ENCODE measurements around the gene MAEA.

GRCh38 chr4:1274871-1275270 lies 14.8 kb upstream of the MAEA start:
- no peak for TF ChIP-seq CTCF (conservative IDR thresholded peaks at IDR 0.05; ENCODE audit: low read depth in 2 of 2)
- no peak for TF ChIP-seq POLR2AphosphoS5 (IDR thresholded peaks at IDR 0.05; ENCODE audit: low read depth)
- no peak for TF ChIP-seq EZH2 (IDR thresholded peaks at IDR 0.05; ENCODE audit: low read depth, unreplicated experiment)
- TF ChIP-seq ZNF331 (CRISPR knock-in tag; IDR thresholded peaks at IDR 0.05; ENCODE audit: low read depth), result no peak
- TF ChIP-seq, protein P1, sequence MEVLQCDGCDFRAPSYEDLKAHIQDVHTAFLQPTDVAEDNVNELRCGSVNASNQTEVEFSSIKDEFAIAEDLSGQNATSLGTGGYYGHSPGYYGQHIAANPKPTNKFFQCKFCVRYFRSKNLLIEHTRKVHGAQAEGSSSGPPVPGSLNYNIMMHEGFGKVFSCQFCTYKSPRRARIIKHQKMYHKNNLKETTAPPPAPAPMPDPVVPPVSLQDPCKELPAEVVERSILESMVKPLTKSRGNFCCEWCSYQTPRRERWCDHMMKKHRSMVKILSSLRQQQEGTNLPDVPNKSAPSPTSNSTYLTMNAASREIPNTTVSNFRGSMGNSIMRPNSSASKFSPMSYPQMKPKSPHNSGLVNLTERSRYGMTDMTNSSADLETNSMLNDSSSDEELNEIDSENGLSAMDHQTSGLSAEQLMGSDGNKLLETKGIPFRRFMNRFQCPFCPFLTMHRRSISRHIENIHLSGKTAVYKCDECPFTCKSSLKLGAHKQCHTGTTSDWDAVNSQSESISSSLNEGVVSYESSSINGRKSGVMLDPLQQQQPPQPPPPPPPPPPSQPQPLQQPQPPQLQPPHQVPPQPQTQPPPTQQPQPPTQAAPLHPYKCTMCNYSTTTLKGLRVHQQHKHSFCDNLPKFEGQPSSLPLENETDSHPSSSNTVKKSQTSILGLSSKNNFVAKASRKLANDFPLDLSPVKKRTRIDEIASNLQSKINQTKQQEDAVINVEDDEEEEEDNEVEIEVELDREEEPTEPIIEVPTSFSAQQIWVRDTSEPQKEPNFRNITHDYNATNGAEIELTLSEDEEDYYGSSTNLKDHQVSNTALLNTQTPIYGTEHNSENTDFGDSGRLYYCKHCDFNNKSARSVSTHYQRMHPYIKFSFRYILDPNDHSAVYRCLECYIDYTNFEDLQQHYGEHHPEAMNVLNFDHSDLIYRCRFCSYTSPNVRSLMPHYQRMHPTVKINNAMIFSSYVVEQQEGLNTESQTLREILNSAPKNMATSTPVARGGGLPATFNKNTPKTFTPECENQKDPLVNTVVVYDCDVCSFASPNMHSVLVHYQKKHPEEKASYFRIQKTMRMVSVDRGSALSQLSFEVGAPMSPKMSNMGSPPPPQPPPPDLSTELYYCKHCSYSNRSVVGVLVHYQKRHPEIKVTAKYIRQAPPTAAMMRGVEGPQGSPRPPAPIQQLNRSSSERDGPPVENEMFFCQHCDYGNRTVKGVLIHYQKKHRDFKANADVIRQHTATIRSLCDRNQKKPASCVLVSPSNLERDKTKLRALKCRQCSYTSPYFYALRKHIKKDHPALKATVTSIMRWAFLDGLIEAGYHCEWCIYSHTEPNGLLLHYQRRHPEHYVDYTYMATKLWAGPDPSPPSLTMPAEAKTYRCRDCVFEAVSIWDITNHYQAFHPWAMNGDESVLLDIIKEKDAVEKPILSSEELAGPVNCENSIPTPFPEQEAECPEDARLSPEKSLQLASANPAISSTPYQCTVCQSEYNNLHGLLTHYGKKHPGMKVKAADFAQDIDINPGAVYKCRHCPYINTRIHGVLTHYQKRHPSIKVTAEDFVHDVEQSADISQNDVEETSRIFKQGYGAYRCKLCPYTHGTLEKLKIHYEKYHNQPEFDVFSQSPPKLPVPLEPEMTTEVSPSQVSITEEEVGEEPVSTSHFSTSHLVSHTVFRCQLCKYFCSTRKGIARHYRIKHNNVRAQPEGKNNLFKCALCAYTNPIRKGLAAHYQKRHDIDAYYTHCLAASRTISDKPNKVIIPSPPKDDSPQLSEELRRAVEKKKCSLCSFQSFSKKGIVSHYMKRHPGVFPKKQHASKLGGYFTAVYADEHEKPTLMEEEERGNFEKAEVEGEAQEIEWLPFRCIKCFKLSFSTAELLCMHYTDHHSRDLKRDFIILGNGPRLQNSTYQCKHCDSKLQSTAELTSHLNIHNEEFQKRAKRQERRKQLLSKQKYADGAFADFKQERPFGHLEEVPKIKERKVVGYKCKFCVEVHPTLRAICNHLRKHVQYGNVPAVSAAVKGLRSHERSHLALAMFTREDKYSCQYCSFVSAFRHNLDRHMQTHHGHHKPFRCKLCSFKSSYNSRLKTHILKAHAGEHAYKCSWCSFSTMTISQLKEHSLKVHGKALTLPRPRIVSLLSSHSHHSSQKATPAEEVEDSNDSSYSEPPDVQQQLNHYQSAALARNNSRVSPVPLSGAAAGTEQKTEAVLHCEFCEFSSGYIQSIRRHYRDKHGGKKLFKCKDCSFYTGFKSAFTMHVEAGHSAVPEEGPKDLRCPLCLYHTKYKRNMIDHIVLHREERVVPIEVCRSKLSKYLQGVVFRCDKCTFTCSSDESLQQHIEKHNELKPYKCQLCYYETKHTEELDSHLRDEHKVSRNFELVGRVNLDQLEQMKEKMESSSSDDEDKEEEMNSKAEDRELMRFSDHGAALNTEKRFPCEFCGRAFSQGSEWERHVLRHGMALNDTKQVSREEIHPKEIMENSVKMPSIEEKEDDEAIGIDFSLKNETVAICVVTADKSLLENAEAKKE (CRISPR knock-in tag; IDR thresholded peaks at IDR 0.05), result no peak
- TF ChIP-seq, protein P2, sequence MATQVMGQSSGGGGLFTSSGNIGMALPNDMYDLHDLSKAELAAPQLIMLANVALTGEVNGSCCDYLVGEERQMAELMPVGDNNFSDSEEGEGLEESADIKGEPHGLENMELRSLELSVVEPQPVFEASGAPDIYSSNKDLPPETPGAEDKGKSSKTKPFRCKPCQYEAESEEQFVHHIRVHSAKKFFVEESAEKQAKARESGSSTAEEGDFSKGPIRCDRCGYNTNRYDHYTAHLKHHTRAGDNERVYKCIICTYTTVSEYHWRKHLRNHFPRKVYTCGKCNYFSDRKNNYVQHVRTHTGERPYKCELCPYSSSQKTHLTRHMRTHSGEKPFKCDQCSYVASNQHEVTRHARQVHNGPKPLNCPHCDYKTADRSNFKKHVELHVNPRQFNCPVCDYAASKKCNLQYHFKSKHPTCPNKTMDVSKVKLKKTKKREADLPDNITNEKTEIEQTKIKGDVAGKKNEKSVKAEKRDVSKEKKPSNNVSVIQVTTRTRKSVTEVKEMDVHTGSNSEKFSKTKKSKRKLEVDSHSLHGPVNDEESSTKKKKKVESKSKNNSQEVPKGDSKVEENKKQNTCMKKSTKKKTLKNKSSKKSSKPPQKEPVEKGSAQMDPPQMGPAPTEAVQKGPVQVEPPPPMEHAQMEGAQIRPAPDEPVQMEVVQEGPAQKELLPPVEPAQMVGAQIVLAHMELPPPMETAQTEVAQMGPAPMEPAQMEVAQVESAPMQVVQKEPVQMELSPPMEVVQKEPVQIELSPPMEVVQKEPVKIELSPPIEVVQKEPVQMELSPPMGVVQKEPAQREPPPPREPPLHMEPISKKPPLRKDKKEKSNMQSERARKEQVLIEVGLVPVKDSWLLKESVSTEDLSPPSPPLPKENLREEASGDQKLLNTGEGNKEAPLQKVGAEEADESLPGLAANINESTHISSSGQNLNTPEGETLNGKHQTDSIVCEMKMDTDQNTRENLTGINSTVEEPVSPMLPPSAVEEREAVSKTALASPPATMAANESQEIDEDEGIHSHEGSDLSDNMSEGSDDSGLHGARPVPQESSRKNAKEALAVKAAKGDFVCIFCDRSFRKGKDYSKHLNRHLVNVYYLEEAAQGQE (IDR thresholded peaks at IDR 0.05; ENCODE audit: unreplicated experiment), result no peak
- TF ChIP-seq CREB1 (CRISPR knock-in tag; IDR thresholded peaks at IDR 0.05; ENCODE audit: low read depth), result no peak
